HG03457 (cell line): ENCODE data around the gene GRID1.
"Not testable (repeated sequence)": the region's sequence is repeated elsewhere in the genome, so short reads cannot be mapped to it uniquely, and the experiment has no call there.

ENCODE experiments used
- ATAC-seq: cut with Tn5 transposase; IDR thresholded peaks from one replicate; pipeline ENCODE4 v1.9.1; 2021; ENCODE audit warnings: moderate number of reproducible peaks; ENCODE audit not compliant: unreplicated experiment

The GRID1 gene

GRCh38 chr10:86177537-86178155, 188.9 kb downstream of the GRID1 start:
- ATAC-seq, result no peak

- ATAC-seq, result no peak
Observed at GRCh38 chr10:86176850-86177536, 189.6 kb downstream of the GRID1 start.

GRCh38 chr10:86175476-86175875, 191.1 kb downstream of the GRID1 start:
- ATAC-seq, result not testable (repeated sequence)

- no peak for ATAC-seq
Observed at GRCh38 chr10:86172301-86172700, 194.3 kb downstream of the GRID1 start.

- ATAC-seq, result no peak
Observed at GRCh38 chr10:86170255-86171108, 196.1 kb downstream of the GRID1 start.

DNA sequence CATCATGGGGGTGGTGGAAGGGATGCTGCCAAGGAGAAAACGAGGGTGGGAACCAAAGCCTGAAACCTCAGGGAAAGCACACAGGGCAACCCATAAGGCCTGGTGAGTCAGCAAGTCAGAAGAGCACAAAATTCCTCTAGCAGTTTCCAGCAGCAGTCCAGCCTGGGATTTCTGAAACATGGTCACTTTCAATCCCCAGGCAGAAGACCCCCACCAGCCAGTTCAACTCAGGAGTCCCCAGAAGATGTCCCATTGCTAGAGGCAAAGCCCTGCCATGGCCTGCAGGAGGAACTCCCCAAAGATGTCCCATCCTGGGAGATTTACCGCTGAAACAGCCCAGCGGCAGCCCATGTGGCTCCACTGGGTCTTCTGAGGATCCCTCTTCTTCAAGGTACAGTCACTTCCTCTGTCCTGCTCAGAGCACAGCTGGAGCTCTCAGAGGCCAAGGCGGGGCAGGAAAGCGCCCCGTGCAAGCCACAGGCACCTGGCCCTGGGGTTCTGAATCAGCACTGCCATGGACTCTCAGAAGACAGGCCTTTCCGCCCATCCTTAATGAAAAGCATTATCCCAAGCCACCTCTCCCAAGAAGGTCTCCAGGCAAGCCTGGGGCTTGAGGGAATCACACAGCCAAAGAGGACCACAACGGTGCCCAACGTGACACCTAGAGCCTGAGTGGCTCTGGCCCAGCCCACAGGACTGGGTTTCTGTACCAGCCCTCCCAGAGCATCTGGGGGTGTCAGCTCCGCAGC, 196.9 kb downstream of the GRID1 start:
- no peak for ATAC-seq

DNA sequence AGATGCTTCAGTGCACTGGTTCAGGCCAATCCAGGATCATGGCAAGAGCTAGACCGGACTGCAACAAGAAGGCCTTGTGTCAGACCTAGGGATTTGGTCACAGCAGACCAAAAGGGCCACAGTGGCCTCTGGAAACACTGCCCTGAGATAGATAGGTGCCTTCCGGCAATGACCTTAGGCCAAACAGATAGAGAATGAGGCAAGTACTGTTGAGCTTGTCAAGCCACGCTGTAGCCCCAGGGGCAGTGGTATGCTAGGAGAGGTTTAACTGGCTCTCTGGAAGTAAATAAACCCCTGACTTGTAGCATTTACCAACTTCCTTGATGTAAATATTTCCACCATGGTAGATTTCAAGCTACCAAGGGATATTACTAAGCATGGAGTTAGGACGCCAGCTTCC, 197.5 kb downstream of the GRID1 start:
- no peak for ATAC-seq

- no peak for ATAC-seq
Observed at GRCh38 chr10:86168256-86168655, 198.3 kb downstream of the GRID1 start.

DNA sequence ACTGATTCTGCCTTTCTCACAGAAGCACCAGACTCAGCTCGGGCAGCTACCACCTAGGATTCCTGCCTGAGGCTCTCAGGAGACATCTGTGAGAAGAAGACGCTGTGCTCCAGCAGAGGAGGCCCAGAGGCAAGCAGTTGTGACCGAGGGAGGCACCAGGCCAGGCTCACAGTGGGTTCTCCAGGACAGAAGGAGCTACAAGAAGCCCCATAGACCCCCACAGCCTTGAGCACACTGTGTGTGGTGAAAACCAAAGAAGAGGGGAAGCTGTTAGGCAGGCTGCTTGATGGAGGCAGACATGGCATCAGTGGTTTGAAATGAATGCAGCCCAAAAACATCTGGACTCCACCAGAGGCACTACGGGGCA, 198.8 kb downstream of the GRID1 start:
- no peak for ATAC-seq

GRCh38 chr10:86167121-86167761, 199.4 kb downstream of the GRID1 start:
- no peak for ATAC-seq

- ATAC-seq, result no peak
Observed at GRCh38 chr10:86165666-86166065, 200.9 kb downstream of the GRID1 start.

DNA sequence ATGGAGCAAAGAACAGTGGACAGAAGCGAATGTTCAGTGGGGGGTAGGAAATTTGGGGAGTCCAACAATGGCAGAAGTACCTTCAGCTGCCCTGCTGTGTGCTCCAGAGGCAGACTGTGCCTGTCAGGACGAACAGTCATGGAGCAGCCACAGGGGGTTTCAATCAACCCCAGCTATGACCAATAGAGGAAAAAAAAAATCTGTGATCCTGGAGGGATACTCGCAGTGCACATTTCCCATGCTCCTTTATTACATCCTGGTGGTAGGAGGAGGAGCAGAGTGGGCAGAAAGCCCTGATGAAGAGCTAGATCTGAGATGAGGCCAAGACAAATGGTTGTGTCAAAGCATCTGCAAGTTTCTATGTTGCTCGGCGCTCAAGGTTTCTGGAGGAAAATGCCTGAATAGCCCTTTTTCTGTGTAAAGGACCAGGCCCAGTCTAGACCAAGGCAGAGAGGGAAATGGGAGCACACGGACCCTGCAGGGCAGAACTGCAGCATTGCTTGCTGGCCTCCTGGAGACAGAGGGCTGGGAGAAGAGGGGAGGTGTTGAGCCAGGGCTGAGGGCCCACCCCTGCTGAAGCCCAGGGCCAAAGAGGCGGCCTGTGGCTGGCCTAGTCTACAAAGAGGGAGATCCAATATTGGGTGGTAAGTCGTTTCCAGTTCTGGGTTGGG, 201.5 kb downstream of the GRID1 start:
- no peak for ATAC-seq

GRCh38 chr10:86164174-86164774, 202.3 kb downstream of the GRID1 start:
- no peak for ATAC-seq

- no peak for ATAC-seq
Observed at GRCh38 chr10:86163522-86164173, 202.9 kb downstream of the GRID1 start.

- ATAC-seq, result no peak
Observed at GRCh38 chr10:86162696-86163400, 203.7 kb downstream of the GRID1 start.

DNA sequence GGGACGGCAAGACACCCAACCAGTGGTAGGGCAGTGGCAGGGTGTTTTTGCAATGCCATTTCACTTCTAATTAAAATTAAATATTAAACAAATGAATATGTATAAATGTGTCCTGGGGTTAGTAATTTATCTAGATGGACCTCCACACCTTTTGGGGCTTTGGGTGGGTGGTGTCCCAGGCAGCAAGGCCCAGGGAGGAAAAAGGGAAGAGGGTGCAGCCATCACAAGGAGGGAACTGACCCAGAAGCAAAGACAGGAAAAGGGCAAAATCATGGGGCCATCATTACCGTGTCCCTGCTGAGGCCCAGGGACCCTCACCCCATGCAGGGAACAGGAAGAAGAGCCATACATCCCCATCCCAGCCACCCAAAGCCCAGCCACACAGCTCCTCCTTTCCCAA, 204.6 kb downstream of the GRID1 start:
- ATAC-seq, result no peak

DNA sequence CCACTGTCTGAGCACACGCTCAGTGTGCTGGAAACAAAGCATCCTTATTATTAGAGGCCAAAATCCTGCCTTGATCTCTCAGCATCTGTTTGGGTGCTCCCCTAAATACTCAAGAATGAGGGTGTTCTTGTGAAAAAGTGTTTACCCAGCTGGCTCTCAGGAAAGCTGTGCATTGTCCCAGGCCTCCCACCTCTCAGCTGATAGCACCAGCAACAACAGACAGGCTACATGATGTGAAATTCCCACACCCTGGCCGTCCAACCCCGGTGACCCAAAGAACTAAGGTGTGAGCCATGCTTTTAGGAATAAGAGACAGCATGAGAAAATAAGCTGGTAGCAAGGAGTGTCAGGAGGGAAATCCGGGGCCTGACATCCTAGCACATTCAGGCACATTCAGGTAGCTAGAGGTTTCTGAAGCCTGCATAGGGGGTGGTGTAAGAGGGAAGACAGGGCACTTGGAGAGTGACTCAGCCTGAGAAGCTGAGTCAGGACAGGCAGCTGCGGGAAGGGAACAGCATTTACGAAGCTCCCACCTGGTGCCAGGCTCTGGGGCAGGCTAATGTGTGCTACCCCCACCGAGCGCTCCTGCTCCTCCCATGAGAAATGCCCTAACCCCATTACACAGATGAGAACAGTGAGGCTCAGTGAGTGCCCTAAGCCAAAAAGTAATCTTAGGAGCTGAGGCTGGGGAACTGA, 205.6 kb downstream of the GRID1 start:
- ATAC-seq, result no peak

GRCh38 chr10:86159797-86160196, 206.8 kb downstream of the GRID1 start:
- no peak for ATAC-seq
